HepG2 (cell line): ENCODE results near the gene BCL2L1. TPM values are rescaled to one million over a fixed set of nuclear protein-coding genes. Genes with fewer than 3 reads are reported as not detected.

ENCODE experiments used
- CHD2 ChIP-seq: IDR thresholded peaks from 2 replicates; pipeline ENCODE4 v1.6.1; 2011; ENCODE audit warnings: low read depth, low read length, improper control_type of control experiment
- FOXA1 ChIP-seq, 2 experiments: fragments of 450-650 bp in 1 of 2; sonication (generic) in 1 of 2; formaldehyde crosslinking in 1 of 2; IDR thresholded peaks; 2 replicates each; pipeline versions ENCODE4 v1.4.0 to v1.6.1; 2016 to 2020; ENCODE audit warnings: missing genetic modification reagents in 1 of 2
- GLI4 ChIP-seq: sonication (generic); formaldehyde crosslinking; IDR thresholded peaks from 2 replicates; pipeline ENCODE4 v1.5.1; 2020; ENCODE audit warnings: missing genetic modification reagents, mild to moderate bottlenecking, moderate library complexity, borderline replicate concordance
- HOXA9 ChIP-seq: sonication (generic); formaldehyde crosslinking; IDR thresholded peaks from 2 replicates; pipeline ENCODE4 v1.8.1; 2022; ENCODE audit warnings: missing genetic modification reagents, mild to moderate bottlenecking, moderate library complexity, borderline replicate concordance
- ISX ChIP-seq: sonication (generic); formaldehyde crosslinking; conservative IDR thresholded peaks from 2 replicates; pipeline ENCODE4 v1.5.0; 2020; ENCODE audit warnings: missing genetic modification reagents
- MAFF ChIP-seq: IDR thresholded peaks from 2 replicates; pipeline ENCODE4 v1.6.1; 2011; ENCODE audit warnings: low read depth, low read length, improper control_type of control experiment
- MED8 ChIP-seq: sonication (generic); formaldehyde crosslinking; IDR thresholded peaks from 2 replicates; pipeline ENCODE4 v1.8.1; 2023; ENCODE audit warnings: mild to moderate bottlenecking, missing genetic modification reagents; ENCODE audit not compliant: insufficient replicate concordance
- NFE2L1 ChIP-seq: sonication (generic); formaldehyde crosslinking; IDR thresholded peaks from 2 replicates; pipeline ENCODE4 v1.4.0; 2020; ENCODE audit warnings: missing genetic modification reagents, mild to moderate bottlenecking, borderline replicate concordance
- POLR2A ChIP-seq, 2 experiments: IDR thresholded peaks; 2 replicates each; pipeline ENCODE4 v1.6.1; 2011; ENCODE audit warnings: low read depth in 2 of 2, low read length in 2 of 2, mild to moderate bottlenecking in 1 of 2, moderate library complexity in 1 of 2; ENCODE audit not compliant: insufficient read depth in 1 of 2
- POLR2G ChIP-seq: fragments of 200-400 bp; formaldehyde crosslinking; IDR thresholded peaks from 2 replicates; pipeline ENCODE4 v1.6.1; 2018; ENCODE audit warnings: mild to moderate bottlenecking, low read depth, low read length, moderate library complexity
- RARG ChIP-seq: sonication (generic); formaldehyde crosslinking; IDR thresholded peaks from 2 replicates; pipeline ENCODE4 v1.4.0; 2020; ENCODE audit warnings: low read depth, mild to moderate bottlenecking, missing genetic modification reagents
- SMC3 ChIP-seq: IDR thresholded peaks from 2 replicates; pipeline ENCODE4 v1.6.1; 2011; ENCODE audit warnings: low read length, improper control_type of control experiment
- SMYD3 ChIP-seq: sonication (generic); formaldehyde crosslinking; IDR thresholded peaks from 2 replicates; pipeline ENCODE4 v1.8.1; 2023; ENCODE audit warnings: mild to moderate bottlenecking, missing genetic modification reagents
- TSC22D2 ChIP-seq: sonication (generic); formaldehyde crosslinking; IDR thresholded peaks from 2 replicates; pipeline ENCODE4 v1.5.1; 2020; ENCODE audit warnings: missing genetic modification reagents, mild to moderate bottlenecking, borderline replicate concordance
- ZNF234 ChIP-seq: sonication (generic); formaldehyde crosslinking; conservative IDR thresholded peaks from 2 replicates; pipeline ENCODE4 v1.5.1; 2020; ENCODE audit warnings: mild to moderate bottlenecking, missing genetic modification reagents
- ZNF468 ChIP-seq: sonication (generic); formaldehyde crosslinking; IDR thresholded peaks from 2 replicates; pipeline ENCODE4 v1.8.0; 2022; ENCODE audit warnings: mild to moderate bottlenecking, moderate library complexity, missing genetic modification reagents
- ZNF567 ChIP-seq: sonication (generic); formaldehyde crosslinking; IDR thresholded peaks from 2 replicates; pipeline ENCODE4 v1.8.1; 2023; ENCODE audit warnings: mild to moderate bottlenecking, missing genetic modification reagents, borderline replicate concordance
- ZNF678 ChIP-seq: sonication (generic); formaldehyde crosslinking; IDR thresholded peaks from 2 replicates; pipeline ENCODE4 v1.4.0; 2020; ENCODE audit warnings: mild to moderate bottlenecking, missing genetic modification reagents
- ZNF780A ChIP-seq: sonication (generic); formaldehyde crosslinking; IDR thresholded peaks from 2 replicates; pipeline ENCODE4 v1.8.0; 2022; ENCODE audit warnings: mild to moderate bottlenecking, missing genetic modification reagents, moderate library complexity
- ZNF883 ChIP-seq: sonication (generic); formaldehyde crosslinking; IDR thresholded peaks from 2 replicates; pipeline ENCODE4 v1.5.1; 2020; ENCODE audit warnings: mild to moderate bottlenecking, missing genetic modification reagents; ENCODE audit errors: not compliant biosample characterization
- ZSCAN9 ChIP-seq: IDR thresholded peaks from 2 replicates; pipeline ENCODE4 v1.6.1; 2016; ENCODE audit warnings: borderline replicate concordance
- polyA plus RNA-seq, 8 experiments: library from polyadenylated mRNA; depleted of rRNA in 3 of 8; stranded (reverse) in 7 of 8; unstranded in 1 of 8; fragments of >200 nt; fragmentation: Illumina TruSeq in 4 of 8; extraction: Trizol in 4 of 8; gene quantifications; 2 replicates each; pipeline versions ENCODE4 v1.2.1 to v1.2.3, GENCODE V29; 2011 to 2016; ENCODE audit warnings: low read depth in 4 of 8, missing spikeins in 1 of 8, mixed read lengths in 1 of 8; ENCODE audit not compliant: insufficient read depth in 1 of 8
- total RNA-seq, 5 experiments: library from RNA; depleted of rRNA; stranded (reverse); fragments of >200 nt; fragmentation: Illumina TruSeq; extraction: Trizol; gene quantifications; 2 replicates each; pipeline ENCODE4 v1.2.3, GENCODE V29; 2016; ENCODE audit warnings: low read depth in 1 of 5
- TF ChIP-seq, protein P1 (sequence below): sonication (generic); formaldehyde crosslinking; IDR thresholded peaks from 2 replicates; pipeline ENCODE4 v1.5.0; 2020; ENCODE audit warnings: mild to moderate bottlenecking, missing genetic modification reagents
- TF ChIP-seq, protein P2 (sequence below): sonication (generic); formaldehyde crosslinking; IDR thresholded peaks from 2 replicates; pipeline ENCODE4 v1.4.0; 2020; ENCODE audit warnings: missing genetic modification reagents
- TF ChIP-seq, protein P3 (sequence below), 2 experiments: fragments of 450-650 bp in 1 of 2; sonication (generic) in 1 of 2; formaldehyde crosslinking; IDR thresholded peaks; 2 replicates each; pipeline versions ENCODE4 v1.5.0 to v1.8.0; 2020 to 2022; ENCODE audit warnings: mild to moderate bottlenecking in 1 of 2, missing genetic modification reagents in 1 of 2
- TF ChIP-seq, protein P4 (sequence below): IDR thresholded peaks from 2 replicates; pipeline ENCODE4 v1.6.1; 2018; ENCODE audit warnings: missing genetic modification reagents, mild to moderate bottlenecking, missing compliant biosample characterization

Gene BCL2L1
- total and polyA plus RNA-seq, 2 of the 13 experiments (the other 11 are each of a cell fraction or from before 2014, with no cell fraction given), result 164 to 258 TPM

DNA sequence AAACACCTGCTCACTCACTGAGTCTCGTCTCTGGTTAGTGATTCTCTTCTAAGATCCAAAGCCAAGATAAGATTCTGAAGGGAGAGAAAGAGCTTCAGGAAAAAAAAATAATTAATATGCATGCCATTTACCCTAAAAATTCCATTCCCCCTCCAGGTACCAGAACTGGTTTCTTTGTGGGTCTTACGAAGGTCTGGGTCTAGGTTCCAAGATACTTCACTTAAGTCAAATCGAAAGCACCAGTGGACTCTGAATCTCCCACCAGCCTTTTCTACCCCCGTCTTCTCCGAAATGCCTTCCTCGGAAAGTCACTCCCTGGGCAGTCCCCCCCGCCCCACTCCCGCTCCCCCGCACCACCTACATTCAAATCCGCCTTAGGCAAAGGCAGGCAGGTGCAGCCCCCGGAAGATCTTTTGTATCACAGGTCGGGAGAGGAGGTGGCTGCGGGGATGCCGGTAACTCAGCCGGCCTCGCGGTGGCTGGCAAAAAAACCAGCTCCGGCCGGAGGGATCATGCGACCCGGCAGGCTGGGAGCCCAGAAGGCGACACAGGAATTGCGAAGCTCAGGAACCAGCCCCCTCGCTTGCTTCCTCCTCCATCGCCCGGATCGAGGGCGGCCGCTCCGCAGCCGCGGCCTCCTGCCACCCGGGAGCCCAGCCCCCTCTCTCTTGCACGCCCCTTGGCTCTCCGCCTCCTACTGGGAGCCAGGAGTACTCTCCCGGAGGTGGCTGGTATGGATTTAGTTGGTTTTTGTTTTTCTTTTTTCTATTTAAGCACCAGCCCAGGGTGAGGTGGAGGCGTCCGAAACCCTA, at the start of gene BCL2L1 (continued):
- TF ChIP-seq POLR2G (peak; percentile 84), POLR2A (IDR thresholded peaks at IDR 0.05; ENCODE audit: insufficient read depth in 1 of 2, low read depth in 2 of 2, low read length in 2 of 2) (peak; percentile 78 to 84), ZNF678 (peak; percentile 71), ZNF234 (CRISPR knock-in tag) (peak; percentile 56; the same call in 1 of the 2 replicates), MED8 (CRISPR knock-in tag) (no peak), TSC22D2 (CRISPR knock-in tag) (peak; percentile 41; the same call in 1 of the 2 replicates), ZNF883 (CRISPR knock-in tag) (no peak), CHD2 (peak; percentile 68), GLI4 (CRISPR knock-in tag) (0 out of 2 replicates have a peak, but pooled peaks have one; percentile 4), RARG (CRISPR knock-in tag) (no peak), ZNF780A (CRISPR knock-in tag) (peak; percentile 80), SMYD3 (no peak), ISX (CRISPR knock-in tag) (0 out of 2 replicates have a peak, but pooled peaks have one; percentile 7), NFE2L1 (CRISPR knock-in tag) (no peak), HOXA9 (CRISPR knock-in tag) (0 out of 2 replicates have a peak, but pooled peaks have one; percentile 40), ZNF567 (CRISPR knock-in tag) (no peak), FOXA1 (IDR thresholded peaks at IDR 0.05) (no peak), FOXA1 (CRISPR knock-in tag; IDR thresholded peaks at IDR 0.05) (peak; percentile 17; the same call in 1 of the 2 replicates), ZSCAN9 (CRISPR knock-in tag) (peak; percentile 7; the same call in 1 of the 2 replicates), SMC3 (peak; percentile 80), ZNF468 (no peak), MAFF (no peak)
- TF ChIP-seq, protein P1, sequence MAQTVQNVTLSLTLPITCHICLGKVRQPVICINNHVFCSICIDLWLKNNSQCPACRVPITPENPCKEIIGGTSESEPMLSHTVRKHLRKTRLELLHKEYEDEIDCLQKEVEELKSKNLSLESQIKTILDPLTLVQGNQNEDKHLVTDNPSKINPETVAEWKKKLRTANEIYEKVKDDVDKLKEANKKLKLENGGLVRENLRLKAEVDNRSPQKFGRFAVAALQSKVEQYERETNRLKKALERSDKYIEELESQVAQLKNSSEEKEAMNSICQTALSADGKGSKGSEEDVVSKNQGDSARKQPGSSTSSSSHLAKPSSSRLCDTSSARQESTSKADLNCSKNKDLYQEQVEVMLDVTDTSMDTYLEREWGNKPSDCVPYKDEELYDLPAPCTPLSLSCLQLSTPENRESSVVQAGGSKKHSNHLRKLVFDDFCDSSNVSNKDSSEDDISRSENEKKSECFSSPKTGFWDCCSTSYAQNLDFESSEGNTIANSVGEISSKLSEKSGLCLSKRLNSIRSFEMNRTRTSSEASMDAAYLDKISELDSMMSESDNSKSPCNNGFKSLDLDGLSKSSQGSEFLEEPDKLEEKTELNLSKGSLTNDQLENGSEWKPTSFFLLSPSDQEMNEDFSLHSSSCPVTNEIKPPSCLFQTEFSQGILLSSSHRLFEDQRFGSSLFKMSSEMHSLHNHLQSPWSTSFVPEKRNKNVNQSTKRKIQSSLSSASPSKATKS, result 0 out of 2 replicates have a peak, but pooled peaks have one; percentile 66
- TF ChIP-seq, protein P2, sequence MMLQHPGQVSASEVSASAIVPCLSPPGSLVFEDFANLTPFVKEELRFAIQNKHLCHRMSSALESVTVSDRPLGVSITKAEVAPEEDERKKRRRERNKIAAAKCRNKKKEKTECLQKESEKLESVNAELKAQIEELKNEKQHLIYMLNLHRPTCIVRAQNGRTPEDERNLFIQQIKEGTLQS, result peak; percentile 69; the same call in 1 of the 2 replicates
- TF ChIP-seq, protein P3, sequence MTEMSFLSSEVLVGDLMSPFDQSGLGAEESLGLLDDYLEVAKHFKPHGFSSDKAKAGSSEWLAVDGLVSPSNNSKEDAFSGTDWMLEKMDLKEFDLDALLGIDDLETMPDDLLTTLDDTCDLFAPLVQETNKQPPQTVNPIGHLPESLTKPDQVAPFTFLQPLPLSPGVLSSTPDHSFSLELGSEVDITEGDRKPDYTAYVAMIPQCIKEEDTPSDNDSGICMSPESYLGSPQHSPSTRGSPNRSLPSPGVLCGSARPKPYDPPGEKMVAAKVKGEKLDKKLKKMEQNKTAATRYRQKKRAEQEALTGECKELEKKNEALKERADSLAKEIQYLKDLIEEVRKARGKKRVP (CRISPR knock-in tag; IDR thresholded peaks at IDR 0.05), result peak in 1 of 2 experiments; percentile 62; a peak in 1 of 4 replicates
- TF ChIP-seq, protein P4, sequence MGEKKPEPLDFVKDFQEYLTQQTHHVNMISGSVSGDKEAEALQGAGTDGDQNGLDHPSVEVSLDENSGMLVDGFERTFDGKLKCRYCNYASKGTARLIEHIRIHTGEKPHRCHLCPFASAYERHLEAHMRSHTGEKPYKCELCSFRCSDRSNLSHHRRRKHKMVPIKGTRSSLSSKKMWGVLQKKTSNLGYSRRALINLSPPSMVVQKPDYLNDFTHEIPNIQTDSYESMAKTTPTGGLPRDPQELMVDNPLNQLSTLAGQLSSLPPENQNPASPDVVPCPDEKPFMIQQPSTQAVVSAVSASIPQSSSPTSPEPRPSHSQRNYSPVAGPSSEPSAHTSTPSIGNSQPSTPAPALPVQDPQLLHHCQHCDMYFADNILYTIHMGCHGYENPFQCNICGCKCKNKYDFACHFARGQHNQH (CRISPR knock-in tag), result peak; percentile 39; the same call in 1 of the 2 replicates
